Stimulated activated CD8-positive, alpha-beta memory T cell treated with anti-CD3 and anti-CD28 coated beads, Interleukin-4, amount 100 ng/mL, for 24 hours (primary cell): ENCODE results near the gene LCOR.
"Not testable (repeated sequence)": the region's sequence is repeated elsewhere in the genome, so short reads cannot be mapped to it uniquely, and the experiment has no call there.

Experiments
- DNase-seq: peaks from one replicate; pipeline ENCODE4 v3.0.0-alpha.2; 2020; ENCODE audit warnings: low read depth

The LCOR gene

GRCh38 chr10:96831867-96832720 lies at the start of gene LCOR:
LCOR (plus strand) TSS chr10:96832298; CDS start chr10:96949058, 116,760 bp downstream.
- DNase-seq, result peak; percentile 75

- no peak for DNase-seq
These were observed 47.8 kb upstream of the LCOR start for GRCh38 chr10:96784253-96784652.

- no peak for DNase-seq
These were observed 42.5 kb upstream of the LCOR start for GRCh38 chr10:96789571-96790108.

- DNase-seq, result no peak
These were observed 40.2 kb upstream of the LCOR start for GRCh38 chr10:96791902-96792301.

GRCh38 chr10:96794836-96795733 lies 37.0 kb upstream of the LCOR start:
- DNase-seq, result no peak

GRCh38 chr10:96797485-96797884 lies 34.6 kb upstream of the LCOR start:
- DNase-seq, result no peak

GRCh38 chr10:96803288-96803664 lies 28.8 kb upstream of the LCOR start:
- DNase-seq, result no peak

- DNase-seq, result no peak
These were observed 17.8 kb upstream of the LCOR start for GRCh38 chr10:96814264-96814663.

- not testable (repeated sequence) for DNase-seq
These were observed 13.1 kb upstream of the LCOR start for GRCh38 chr10:96818971-96819370.

- DNase-seq, result no peak
These were observed 11.3 kb upstream of the LCOR start for GRCh38 chr10:96820765-96821164.

- DNase-seq, result no peak
These were observed 5.7 kb upstream of the LCOR start for GRCh38 chr10:96826438-96826837.

GRCh38 chr10:96828609-96829008 lies 3.5 kb upstream of the LCOR start:
- no peak for DNase-seq

- no peak for DNase-seq
These were observed 2.9 kb upstream of the LCOR start for GRCh38 chr10:96829029-96829773.

GRCh38 chr10:96830511-96831199 lies 1.4 kb upstream of the LCOR start:
- DNase-seq, result peak; percentile 63

GRCh38 chr10:96831200-96831866 lies 765 bp upstream of the LCOR start:
- DNase-seq, result no peak

- peak; percentile 84 for DNase-seq
These were observed 672 bp downstream of the LCOR start for GRCh38 chr10:96832721-96833219.

- no peak for DNase-seq
These were observed 1.3 kb downstream of the LCOR start for GRCh38 chr10:96833220-96834001.

- DNase-seq, result no peak
These were observed 2.0 kb downstream of the LCOR start for GRCh38 chr10:96834120-96834519.

GRCh38 chr10:96835899-96836298 lies 3.8 kb downstream of the LCOR start:
- no peak for DNase-seq

- no peak for DNase-seq
These were observed 6.4 kb downstream of the LCOR start for GRCh38 chr10:96838529-96838928.
